GM11168 (cell line): ENCODE data around the gene PNP.
"Not testable (repeated sequence)": the region's sequence is repeated elsewhere in the genome, so short reads cannot be mapped to it uniquely, and the experiment has no call there.

Experiments
- in situ Hi-C: fragments of 300-500 bp; cut with MboI; formaldehyde crosslinking; loops from one replicate; pipeline ENCODE4 v1.12.0; 2022; ENCODE audit warnings: low sequenced_read_pairs; ENCODE audit not compliant: unreplicated experiment

PNP gene

DNA sequence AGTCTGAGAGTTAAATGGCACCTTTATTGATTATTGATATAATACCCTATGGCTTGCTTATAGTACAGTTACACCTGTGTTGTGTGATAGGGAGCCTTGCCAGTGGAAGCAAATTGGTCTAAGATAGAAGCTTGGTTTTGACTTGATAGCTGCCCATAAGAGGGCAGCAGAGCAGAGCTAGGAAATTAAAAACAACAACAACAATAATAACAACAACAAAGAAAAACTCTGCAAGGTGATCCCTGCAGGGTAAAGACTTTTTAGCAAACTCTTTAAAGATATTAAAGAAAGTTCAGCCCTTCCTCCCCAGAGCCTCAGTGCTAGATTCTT lies 18.2 kb downstream of the PNP start:
- in situ Hi-C loops = no loop called here

DNA sequence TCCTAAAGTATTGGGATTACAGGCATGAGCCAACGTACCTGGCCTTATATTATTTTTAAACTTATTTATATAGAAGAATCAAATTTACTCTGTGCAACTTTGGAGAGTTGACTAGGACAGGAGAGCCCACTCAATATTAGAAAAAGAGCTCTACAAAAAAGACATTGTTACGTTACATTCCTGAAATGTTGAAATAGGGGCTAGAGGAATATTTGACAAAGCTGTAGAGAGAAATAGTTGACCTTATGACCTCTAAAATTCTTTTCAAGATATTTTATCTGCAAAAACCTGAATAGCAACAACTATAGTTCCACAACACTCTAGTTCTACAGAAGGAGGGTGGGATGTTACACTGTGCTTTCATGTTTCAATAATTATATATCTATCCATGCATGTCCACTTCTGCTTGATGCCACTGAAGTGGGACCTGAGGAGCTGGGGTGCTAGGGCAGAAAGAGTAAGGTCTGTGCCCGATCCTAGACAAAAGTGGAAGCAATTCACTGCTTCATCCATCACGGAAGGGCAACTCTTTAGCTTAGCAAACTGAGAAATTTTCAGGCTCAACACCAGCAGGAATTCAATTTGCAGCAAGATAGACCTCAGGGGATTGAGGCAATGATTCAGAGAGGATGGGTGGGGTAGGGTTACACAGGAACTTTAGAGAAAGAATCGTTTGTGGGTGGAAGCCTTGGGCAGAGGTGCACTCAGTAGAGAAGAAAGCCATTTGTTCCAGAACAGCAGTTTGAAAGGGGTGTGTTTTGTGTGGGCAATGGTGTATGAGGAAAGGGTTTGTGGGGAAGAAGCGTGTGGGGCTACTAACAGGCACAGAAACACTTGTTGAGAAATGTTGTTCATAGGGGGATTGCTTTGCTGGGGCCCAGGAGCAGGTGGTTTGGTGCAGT lies 20.1 kb downstream of the PNP start:
- in situ Hi-C loops = no loop called here

DNA sequence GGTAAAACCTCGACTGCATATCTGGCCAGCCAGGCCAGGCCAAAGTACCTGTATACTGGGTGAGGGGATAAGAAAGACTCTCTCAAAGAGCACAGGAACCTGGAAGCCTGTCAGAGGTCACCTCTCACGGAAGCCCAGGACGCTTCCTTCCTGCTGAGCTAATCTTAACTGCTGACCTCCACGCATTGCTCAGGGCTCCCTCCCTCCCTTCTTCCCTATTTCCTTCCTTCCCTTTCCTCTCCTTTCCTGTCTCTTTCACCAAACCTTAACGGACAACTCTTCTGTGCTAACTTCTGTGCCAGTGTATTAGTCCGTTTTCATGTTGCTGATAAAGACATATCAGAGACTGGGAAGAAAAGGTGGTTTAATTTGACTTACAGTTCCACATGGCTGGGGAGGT lies 21.4 kb downstream of the PNP start:
- in situ Hi-C loops = no loop called here

DNA sequence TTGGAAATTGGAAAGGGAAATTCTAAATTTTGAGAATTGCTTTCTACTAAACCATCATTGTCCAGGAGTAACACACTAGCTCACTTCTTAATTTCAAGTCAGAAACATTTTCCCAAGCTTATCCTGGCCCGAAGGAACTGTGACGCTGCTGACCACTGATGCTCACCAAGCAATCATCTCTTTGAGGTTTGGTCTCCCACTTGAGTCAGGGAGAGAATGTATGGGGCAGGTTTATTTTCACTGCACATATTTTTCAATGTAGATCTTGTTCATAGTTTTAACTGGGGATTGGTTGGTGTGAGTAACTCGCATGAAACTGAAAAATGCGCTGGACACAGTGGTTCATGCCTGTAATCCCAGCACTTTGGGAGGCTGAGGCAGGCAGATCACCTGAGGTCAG lies 23.3 kb downstream of the PNP start:
- in situ Hi-C loops = no loop called here

DNA sequence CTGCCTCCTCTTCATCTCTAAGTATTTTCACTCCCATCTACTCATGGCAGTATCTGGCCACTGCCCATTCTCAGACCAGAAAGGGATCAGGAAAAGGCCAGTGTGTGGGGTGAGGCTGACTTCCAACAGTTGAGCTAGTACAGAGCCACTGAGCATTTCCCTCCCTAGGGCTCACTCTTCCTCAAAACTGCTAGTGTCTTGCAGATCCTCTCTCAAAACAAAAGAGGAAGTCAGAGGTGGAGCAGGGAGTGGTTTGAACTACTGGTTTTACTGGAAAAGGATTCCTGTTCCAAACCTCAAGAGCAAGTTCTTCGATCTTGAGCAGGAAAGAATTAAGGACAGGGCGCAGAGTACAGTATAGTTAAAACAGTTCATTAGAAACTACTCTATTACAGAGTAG lies 24.4 kb downstream of the PNP start:
- in situ Hi-C loops = no loop called here

DNA sequence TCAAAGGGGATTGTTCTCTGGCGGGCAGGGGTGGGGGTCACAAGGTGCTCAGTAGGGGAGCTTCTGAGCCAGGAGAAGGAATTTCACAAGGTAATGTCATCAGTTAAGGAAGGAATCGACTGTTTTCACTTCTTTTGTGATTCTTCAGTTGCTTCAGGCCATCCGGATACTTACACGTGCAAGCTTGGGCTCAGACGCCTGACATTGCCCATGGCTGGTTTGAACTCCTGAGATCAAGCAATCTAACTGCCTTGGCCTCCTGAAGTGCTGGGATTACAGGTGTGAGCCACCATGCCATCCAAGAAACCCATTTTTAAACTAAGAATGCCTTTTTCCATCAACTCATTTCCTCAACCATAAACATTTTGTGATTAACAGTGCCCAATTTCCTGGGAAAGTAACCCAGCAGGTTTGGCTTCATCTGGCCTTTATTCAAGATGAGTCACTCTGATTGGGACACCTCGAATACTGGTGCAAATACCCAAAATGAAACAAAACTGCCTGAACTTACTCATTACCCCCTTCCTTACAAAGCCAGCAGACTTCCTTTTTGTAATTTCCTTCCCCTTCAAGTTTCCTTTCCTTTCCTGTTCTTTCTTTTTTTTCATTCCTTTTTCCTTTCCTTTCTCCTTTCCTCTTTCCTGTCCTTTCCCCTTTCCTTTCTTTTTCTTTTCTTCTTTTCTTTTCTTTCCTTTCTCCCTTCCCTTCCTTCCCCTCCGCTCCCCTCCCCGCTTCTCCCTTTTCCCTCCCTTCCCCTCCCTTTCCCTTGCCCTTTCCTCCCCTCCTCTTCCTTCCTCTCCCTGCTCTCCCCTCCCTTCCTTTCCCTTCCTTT lies 25.9 kb downstream of the PNP start:
- in situ Hi-C loops = no loop called here

DNA sequence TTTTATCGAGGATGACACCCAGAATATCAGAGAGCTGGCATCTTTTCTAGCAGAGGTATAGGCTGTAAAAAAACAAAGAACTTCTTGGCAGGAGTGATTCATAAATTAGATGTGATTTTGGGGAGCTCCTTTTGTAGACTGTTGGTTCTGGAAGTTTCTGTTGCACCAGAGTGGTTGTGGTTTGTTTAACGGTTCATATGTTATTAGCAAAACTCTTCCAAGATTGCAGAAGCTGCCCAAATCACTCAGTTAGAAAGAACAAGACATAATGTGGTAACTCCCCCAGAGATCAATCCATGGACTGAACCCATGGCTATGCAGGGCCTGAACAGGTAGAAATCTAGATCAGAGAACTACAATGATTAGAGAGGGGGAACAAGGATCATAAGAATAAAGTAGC lies 29.4 kb downstream of the PNP start:
- in situ Hi-C loops = no loop called here

DNA sequence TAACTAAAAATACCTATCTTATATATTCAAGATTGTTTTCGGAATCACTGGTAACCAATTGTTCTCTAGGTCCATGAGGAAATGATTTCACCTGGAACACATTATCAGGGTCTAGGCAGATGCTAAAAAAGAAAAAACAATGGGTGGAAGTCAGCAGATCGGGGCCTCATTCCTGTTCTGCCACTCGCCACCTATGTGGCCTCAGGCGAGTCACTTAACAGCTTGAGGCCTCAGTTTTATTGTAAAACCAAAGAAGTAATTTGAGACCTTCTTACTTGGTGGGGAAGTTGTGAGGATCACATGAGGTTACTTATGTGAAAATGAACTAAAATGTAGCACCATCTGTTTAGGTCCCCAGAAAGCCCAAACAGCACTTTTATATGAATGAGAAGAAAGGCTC lies 29.9 kb downstream of the PNP start:
- in situ Hi-C loops = no loop called here

DNA sequence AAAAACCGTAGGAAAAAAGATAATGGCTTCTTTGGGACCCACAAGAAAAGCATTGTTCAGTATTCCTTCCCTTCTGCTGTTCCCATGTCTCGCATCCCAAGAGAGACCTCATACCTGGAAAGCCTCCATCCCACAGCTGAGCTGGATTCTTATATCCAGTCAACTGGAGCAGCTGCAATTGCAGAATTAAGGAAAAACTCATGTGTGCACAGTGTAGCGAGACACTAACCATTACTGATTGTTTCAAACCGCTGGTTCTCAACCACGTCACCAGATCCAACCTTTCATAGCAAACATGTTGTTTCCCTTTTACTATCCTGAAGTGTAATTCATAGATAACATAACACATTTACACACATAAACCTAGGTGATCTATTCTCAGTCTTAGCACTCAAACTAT lies 30.7 kb downstream of the PNP start:
- in situ Hi-C loops = no loop called here

DNA sequence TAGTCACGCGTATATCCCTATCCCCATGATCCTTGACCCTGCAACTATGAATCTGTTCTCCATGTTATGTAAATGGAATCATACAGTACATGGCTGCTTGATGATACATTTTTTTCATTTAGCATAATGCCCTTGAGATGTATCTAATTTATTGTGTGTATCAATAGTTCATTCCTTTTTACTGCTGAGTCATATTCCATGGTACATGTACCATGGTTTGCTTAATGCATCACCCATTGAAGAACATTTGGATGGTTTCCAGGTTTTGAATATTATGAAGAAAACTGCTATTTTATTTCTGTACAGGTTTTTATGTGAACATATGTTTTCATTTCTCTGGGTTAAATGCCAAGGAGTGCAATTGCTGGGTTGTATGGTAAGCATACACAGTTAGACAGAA lies 32.1 kb downstream of the PNP start:
- in situ Hi-C loops = no loop called here

DNA sequence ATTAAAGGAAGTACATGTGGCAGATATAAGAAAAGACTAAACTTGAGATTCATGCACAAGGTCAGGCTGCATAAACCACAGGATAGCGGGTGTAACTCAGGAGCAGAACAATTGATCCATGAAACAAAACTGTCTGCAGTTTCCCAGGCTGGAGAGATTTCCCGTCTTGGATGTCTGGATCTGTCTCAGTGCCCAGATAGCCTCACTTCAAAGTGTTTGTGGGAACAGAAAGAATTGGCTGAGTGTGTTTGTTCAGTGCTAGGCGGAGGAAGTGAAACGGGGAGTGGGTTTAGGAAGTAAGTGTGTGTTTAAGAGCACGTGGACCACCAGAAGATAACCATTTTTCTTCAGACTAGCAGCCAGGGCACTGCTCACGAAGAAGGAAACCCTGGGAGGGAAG lies 34.7 kb downstream of the PNP start:
- in situ Hi-C loops = no loop called here

DNA sequence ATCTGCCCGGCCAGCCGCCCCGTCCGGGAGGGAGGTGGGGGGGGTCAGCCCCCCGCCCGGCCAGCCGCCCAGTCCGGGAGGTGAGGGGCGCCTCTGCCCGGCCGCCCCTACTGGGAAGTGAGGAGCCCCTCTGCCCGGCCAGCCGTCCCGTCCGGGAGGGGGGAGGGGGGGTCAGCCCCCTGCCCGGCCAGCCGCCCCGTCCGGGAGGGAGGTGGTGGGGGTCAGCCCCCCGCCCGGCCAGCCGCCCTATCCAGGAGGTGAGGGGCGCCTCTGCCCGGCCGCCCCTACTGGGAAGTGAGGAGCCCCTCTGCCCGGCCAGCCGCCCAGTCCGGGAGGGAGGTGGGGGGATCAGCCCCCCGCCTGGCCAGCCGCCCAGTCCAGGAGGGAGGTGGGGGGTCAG lies 37.1 kb downstream of the PNP start:
- in situ Hi-C loops = not testable (repeated sequence)

DNA sequence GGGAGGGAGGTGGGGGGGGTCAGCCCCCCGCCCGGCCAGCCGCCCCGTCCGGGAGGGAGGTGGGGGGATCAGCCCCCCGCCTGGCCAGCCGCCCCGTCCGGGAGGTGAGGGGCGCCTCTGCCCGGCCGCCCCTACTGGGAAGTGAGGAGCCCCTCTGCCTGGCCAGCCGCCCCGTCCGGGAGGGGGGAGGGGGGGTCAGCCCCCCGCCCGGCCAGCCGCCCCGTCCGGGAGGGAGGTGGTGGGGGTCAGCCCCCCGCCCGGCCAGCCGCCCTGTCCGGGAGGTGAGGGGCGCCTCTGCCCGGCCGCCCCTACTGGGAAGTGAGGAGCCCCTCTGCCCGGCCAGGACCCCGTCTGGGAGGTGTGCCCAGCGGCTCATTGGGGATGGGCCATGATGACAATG lies 37.5 kb downstream of the PNP start:
- in situ Hi-C loops = not testable (repeated sequence)

DNA sequence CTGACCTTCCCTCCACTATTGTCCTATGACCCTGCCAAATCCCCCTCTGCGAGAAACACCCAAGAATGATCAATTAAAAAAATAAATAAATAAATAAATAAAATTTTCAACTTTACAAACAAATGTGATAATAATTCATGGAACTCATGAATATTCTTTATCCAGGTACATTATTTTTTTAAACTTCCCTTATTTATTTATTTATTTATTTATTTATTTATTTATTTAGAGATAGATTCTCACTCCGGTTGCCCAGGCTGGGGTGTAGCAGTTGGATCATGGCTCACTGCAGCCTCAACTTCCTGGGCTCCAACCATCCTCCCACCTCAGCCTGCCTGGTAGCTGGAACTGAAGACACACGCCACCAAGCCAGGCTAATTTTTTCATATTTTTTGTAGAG lies 38.3 kb downstream of the PNP start:
- in situ Hi-C loops = not testable (repeated sequence)

DNA sequence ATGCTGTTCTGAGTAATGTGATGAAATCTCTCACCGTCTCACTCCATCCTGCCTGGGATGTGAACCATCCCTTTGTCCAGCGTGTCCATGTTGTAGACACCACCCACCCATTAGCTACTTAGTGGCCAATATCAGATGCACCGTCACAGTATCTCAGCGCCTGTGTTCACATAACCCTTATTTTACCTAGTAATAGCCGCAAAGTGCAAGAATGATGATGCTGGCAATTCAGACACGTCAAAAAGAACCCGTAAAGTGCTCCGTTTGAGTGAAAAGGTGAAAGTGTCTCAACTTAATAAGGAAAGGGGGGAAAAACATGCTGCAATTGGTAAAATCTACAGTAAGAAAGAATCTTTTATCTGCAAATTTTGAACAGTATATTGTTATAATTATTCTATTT lies 39.2 kb downstream of the PNP start:
- in situ Hi-C loops = no loop called here

DNA sequence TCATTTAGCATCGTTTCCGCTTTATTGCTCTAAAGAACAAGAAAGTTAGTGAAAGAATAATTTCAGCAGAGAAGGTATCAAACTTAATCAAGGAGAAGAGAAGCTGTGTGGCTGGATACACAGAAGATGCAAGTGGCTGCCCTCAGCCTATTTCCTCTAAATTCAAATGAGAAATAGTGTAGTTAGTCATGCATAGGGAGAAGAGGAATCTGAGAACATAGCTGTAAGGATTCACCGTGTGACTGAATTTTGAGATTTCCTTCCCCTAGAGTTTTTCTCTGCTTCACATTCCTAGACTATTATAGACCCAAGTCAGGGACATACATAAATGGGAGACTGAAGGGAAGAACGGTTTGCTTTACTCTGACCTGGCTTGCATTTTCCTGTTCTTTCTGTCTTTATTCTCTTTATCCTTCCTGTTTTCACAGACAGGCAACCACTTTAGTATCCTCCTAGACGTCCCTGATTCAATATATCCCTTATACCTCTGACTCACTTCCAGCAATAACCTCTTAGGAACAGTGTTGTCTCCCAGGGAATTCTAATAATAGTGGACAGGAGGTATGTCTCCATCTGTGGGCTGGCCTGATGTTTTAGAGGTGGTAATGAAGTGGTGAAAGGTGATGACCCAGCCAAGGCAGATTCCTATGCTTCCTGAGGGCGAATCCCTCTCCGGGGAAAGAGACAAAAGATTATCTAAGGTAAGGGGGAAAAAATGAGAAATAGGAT lies 43.1 kb downstream of the PNP start:
- in situ Hi-C loops = no loop called here

DNA sequence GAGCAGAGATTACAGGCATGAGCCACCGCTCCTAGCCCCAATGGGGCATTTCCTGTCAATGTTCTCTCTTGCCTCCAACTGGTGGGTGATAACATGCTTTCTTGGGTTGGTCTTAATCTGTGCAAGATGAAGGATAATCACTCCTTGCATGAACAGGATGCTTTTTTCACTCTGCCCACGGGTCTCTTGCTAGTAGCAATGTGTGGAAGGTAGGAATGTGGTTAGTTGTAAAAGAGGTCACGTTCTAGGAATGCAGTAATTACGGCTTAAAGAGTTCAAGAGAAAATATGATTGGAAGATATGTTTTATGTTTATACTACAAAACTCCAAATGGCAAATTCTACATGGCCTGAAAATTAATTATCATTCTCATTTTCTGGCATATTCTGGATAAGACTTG lies 46.6 kb downstream of the PNP start:
- in situ Hi-C loops = no loop called here

DNA sequence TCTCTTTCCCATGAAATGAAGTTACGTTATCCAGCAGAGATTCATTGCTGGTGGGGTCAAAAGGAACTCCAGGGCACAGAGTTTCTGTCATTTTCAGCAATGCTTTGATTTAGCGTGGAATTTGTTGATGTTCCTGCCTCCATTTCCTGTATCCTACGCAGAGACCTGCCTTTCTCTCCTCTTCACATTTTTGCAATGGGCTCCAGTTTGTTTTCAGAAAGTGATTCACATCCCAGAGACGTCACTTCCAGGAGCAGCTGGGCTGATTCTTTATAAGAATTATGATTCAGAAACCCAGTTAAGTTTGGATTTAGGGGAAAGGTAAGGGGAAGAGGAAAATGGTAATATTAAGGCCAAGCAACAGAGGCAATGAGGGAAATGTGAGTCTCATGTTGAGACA lies 47.7 kb downstream of the PNP start:
- in situ Hi-C loops = no loop called here

DNA sequence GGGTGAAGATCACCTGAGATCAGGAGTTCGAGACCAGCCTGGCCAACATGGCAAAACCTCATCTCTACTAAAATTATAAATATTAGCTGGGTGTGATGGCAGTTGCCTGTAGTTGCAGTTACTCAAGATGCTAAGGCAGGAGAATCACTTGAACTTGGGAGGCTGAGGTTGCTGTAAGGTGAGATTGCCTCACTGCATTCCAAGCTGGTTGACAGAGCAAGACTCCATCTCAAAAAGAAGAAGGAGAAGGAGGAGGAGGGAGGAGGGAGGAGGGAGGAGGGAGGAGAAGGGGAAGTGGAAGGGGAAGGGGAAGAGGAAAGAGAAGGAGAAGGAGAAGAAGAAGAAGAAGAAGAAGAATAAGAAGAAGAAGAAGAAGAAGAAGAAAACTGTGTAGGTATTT lies 53.1 kb downstream of the PNP start:
- in situ Hi-C loops = no loop called here

DNA sequence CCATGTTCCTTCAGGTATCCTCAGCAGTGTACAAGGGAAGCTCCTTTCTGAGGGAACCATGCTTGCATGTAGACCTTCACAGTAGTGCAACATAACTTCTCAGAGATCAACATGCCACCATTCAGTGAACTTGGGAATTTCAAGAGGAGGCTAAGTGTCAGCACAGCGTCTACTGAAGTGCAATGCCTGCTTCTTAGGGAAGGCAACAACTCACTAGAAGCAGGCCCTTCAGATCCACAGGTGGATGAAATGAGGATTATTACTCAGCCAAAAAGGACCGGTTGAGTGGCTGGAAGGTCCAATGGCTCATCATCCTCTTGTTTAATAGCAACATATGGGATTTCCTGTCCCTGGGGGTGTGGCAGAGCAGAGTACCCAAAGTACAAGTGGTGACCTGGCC lies 54.8 kb downstream of the PNP start:
- in situ Hi-C loops = no loop called here
